CD14-positive monocyte (primary cell): ENCODE results near the gene PHF10. TPM values are rescaled to one million over a fixed set of nuclear protein-coding genes. Genes with fewer than 3 reads are reported as not detected.
A peak's percentile ranks its signal among the peaks of the same experiment; 100 is the strongest.

Experiments
- DNase-seq, 3 donors: peaks; one replicate each; pipeline ENCODE4 v3.0.0-alpha.2; 2011 to 2022
- H2AFZ ChIP-seq: 2 replicates; pipeline ENCODE4 v1.6.0; 2012; ENCODE audit warnings: mild to moderate bottlenecking, low read depth, low read length, inconsistent platforms; ENCODE audit not compliant: insufficient read depth, poor library complexity, severe bottlenecking
- H3K27ac ChIP-seq, 2 donors: 1 replicate in 1 of 2; 2 replicates in 1 of 2; pipeline ENCODE4 v1.5.1; 2012 to 2013; ENCODE audit warnings: low read length in 2 of 2, control low read depth in 1 of 2, inconsistent platforms in 1 of 2, low read depth in 1 of 2, mild to moderate bottlenecking in 1 of 2
- H3K27me3 ChIP-seq, 2 donors: one replicate each; pipeline versions ENCODE4 v1.6.0 to v1.6.1; 2011 to 2013; ENCODE audit warnings: low read length in 2 of 2; ENCODE audit not compliant: control insufficient read depth in 2 of 2, insufficient read depth in 2 of 2
- H3K36me3 ChIP-seq, 2 donors: replicated peaks in 1 of 2; 1 replicate in 1 of 2; 2 replicates in 1 of 2; pipeline versions ENCODE4 v1.5.1 to v1.6.1; 2012 to 2013; ENCODE audit warnings: low read length in 2 of 2, control low read depth in 1 of 2, inconsistent platforms in 1 of 2, mild to moderate bottlenecking in 1 of 2; ENCODE audit not compliant: insufficient read depth in 2 of 2, control insufficient read depth in 1 of 2
- H3K4me1 ChIP-seq, 2 donors: 1 replicate in 1 of 2; 2 replicates in 1 of 2; pipeline versions ENCODE4 v1.5.1 to v1.6.1; 2012 to 2013; ENCODE audit warnings: low read length in 2 of 2, control low read depth in 1 of 2, inconsistent platforms in 1 of 2, mild to moderate bottlenecking in 1 of 2, moderate library complexity in 1 of 2; ENCODE audit not compliant: insufficient read depth in 2 of 2, control insufficient read depth in 1 of 2
- H3K4me2 ChIP-seq: replicated peaks from 2 replicates; pipeline ENCODE3; 2012; ENCODE audit warnings: low read length, moderate library complexity, mild to moderate bottlenecking; ENCODE audit not compliant: poor library complexity, severe bottlenecking; ENCODE audit errors: extremely low read depth
- H3K4me3 ChIP-seq, 3 experiments: fragments of 200-600 bp in 1 of 3; sonication (generic) in 1 of 3; replicated peaks in 1 of 3; 1 replicate in 2 of 3; 2 replicates in 1 of 3; pipeline ENCODE4 v1.5.1; 2011 to 2013; ENCODE audit warnings: low read length in 3 of 3, mild to moderate bottlenecking in 3 of 3, control low read depth in 2 of 3, low read depth in 2 of 3, inconsistent platforms in 1 of 3, moderate library complexity in 1 of 3
- H3K79me2 ChIP-seq: 2 replicates; pipeline ENCODE4 v1.6.0; 2012; ENCODE audit warnings: mild to moderate bottlenecking, control low read depth, inconsistent platforms, low read length, moderate library complexity; ENCODE audit not compliant: insufficient read depth
- H3K9ac ChIP-seq: 2 replicates; pipeline ENCODE4 v1.6.0; 2017; ENCODE audit warnings: low read length, mild to moderate bottlenecking; ENCODE audit not compliant: insufficient read depth, poor library complexity, severe bottlenecking
- H3K9me3 ChIP-seq, 2 donors: replicated peaks in 1 of 2; 1 replicate in 1 of 2; 2 replicates in 1 of 2; pipeline versions ENCODE4 v1.5.1 to v1.6.1; 2012 to 2013; ENCODE audit warnings: low read length in 2 of 2, control low read depth in 1 of 2; ENCODE audit not compliant: control insufficient read depth in 1 of 2, insufficient read depth in 1 of 2
- H4K20me1 ChIP-seq: 2 replicates; pipeline ENCODE4 v1.6.0; 2012; ENCODE audit warnings: mild to moderate bottlenecking, low read length, control low read depth, moderate library complexity; ENCODE audit not compliant: insufficient read depth
- H3K27ac Mint-ChIP-seq, 7 donors: one replicate each; pipeline ENCODE4 v1.8.0; 2020; ENCODE audit warnings: mild to moderate bottlenecking in 7 of 7, mixed read lengths in 7 of 7, moderate library complexity in 6 of 7, inconsistent platforms in 2 of 7
- H3K27me3 Mint-ChIP-seq, 3 donors: one replicate each; pipeline ENCODE4 v1.8.0; 2021 to 2022; ENCODE audit warnings: low read depth in 3 of 3, mild to moderate bottlenecking in 3 of 3, mixed read lengths in 3 of 3, moderate library complexity in 3 of 3, inconsistent platforms in 1 of 3
- H3K36me3 Mint-ChIP-seq, 2 donors: one replicate each; pipeline ENCODE4 v1.8.0; 2020; ENCODE audit warnings: mixed read lengths in 2 of 2, inconsistent platforms in 1 of 2, mild to moderate bottlenecking in 1 of 2
- H3K4me1 Mint-ChIP-seq: one replicate; pipeline ENCODE4 v1.8.0; 2020; ENCODE audit warnings: mild to moderate bottlenecking, mixed read lengths
- H3K4me3 Mint-ChIP-seq, 2 donors: one replicate each; pipeline ENCODE4 v1.8.0; 2020; ENCODE audit warnings: mild to moderate bottlenecking in 2 of 2, mixed read lengths in 2 of 2, moderate library complexity in 1 of 2
- H3K9me3 Mint-ChIP-seq, 7 donors: one replicate each; pipeline ENCODE4 v1.8.0; 2020 to 2022; ENCODE audit warnings: mixed read lengths in 7 of 7, mild to moderate bottlenecking in 6 of 7, moderate library complexity in 6 of 7, inconsistent platforms in 2 of 7
- CTCF ChIP-seq: fragments of 200-600 bp; IDR thresholded peaks from one replicate; pipeline ENCODE4 v1.8.0; 2022; ENCODE audit warnings: antibody characterized with exemption, mild to moderate bottlenecking
- WGBS: methylation state at CpG from one replicate; pipeline ENCODE4 v1.1.5; 2013; ENCODE audit warnings: missing lambda C conversion rate; ENCODE audit not compliant: insufficient coverage; 5-methylcytosine and 5-hydroxymethylcytosine counted together
- intact Hi-C, 2 donors: fragments of 100-400 bp; cut with micrococcal nuclease; formaldehyde crosslinking; loops; one replicate each; pipeline versions ENCODE4 v1.15.0 to v1.15.1; 2023
- polyA minus RNA-seq: library from RNA; depleted of rRNA, polyadenylated mRNA; stranded (reverse); fragments of >200 nt; gene quantifications from 2 replicates; pipeline ENCODE4 v1.2.3, GENCODE V29; 2012
- polyA plus RNA-seq, 3 donors: library from polyadenylated mRNA; depleted of rRNA in 1 of 3; unstranded in 2 of 3; stranded (reverse) in 1 of 3; fragments of 300-500 nt in 2 of 3; fragments of >200 nt in 1 of 3; fragmentation: Illumina TruSeq in 2 of 3; gene quantifications; 1 replicate in 2 of 3; 2 replicates in 1 of 3; pipeline ENCODE4 v1.2.3, GENCODE V29; 2012 to 2021
- total RNA-seq, 12 experiments: library from RNA in 1 of 12; stranded (reverse) in 1 of 12; fragments of 120-200 nt in 1 of 12; gene quantifications; one replicate each; pipeline ENCODE4 v1.2.4 and lab custom pipeline; 2013 to 2026; ENCODE audit warnings: mixed read lengths in 6 of 12, inconsistent platforms in 1 of 12

The PHF10 gene
- 23.6 TPM for total RNA-seq (2013)
- 10 to 100 TPM in 1 of 3 donors, 1 to 10 TPM in 2; 7.3 to 31.0 (median 8.1) TPM for polyA plus RNA-seq
- polyA minus RNA-seq = 7.1 and 7.8 TPM in 2 replicates
- 17.0 to 67.7 (median 40.3) reads per million in 11 experiments for total RNA-seq (lab: John Stamatoyannopoulos, UW)

- intact Hi-C loops = no loop called here
- Histone ChIP-seq H4K20me1 (peaks cover 7% of the 10 kb centered on the region), H3K9me3 (no peaks in the 10 kb centered on the region), H3K4me3 (peak within 1 kb of the TSS; percentile 68 to 85 (median 81)), H3K36me3 (no peaks in the 10 kb centered on the region), H3K9ac (peak within 1 kb of the TSS; percentile 82), H3K4me1 (peaks cover 27 to 42% of the 10 kb centered on the region in 2 donors), H3K27ac (peak within 1 kb of the TSS; percentile 29 to 80), H3K27me3 (peaks cover 0 to 8% of the 10 kb centered on the region in 2 donors), H3K79me2 (peaks cover 28% of the 10 kb centered on the region), H2AFZ (peak within 1 kb of the TSS; percentile 72), H3K4me2 (peak within 1 kb of the TSS; percentile 95)
- Mint-ChIP-seq H3K4me3 (peak within 1 kb of the TSS; percentile 95), H3K4me1 (peaks cover 33% of the 10 kb centered on the region), H3K9me3 (peaks cover 0 to 2% (median 0%) of the 10 kb centered on the region in 7 donors), H3K36me3 (peaks cover 5 to 11% of the 10 kb centered on the region in 2 donors), H3K27me3 (peaks cover 0 to 12% (median 5%) of the 10 kb centered on the region in 3 donors), H3K27ac (peak within 1 kb of the TSS; percentile 14 to 95 (median 87))
- under 1% methylated on average over 60 of the region's 89 CpGs for WGBS
- DNase-seq = peak in 1 of 3 donors; percentile 22
- TF ChIP-seq CTCF = no peak
Observed at GRCh38 chr6:169724494-169725124, at the start of gene PHF10. Gene PHF10, minus strand, starts transcription at chr6:169724500. Its CDS starts 569 bp downstream, at chr6:169723931.

GRCh38 chr6:169766921-169767736 is 42.8 kb upstream of the PHF10 start:
- Histone ChIP-seq H3K4me2 (no peak overlapping the region), H3K4me1 (no peaks in the 10 kb centered on the region), H3K4me3 (no peak overlapping the region), H3K9me3 (no peaks in the 10 kb centered on the region), H3K79me2 (no peaks in the 10 kb centered on the region), H3K36me3 (peaks cover 50 to 71% of the 10 kb centered on the region in 2 donors), H2AFZ (no peak overlapping the region), H3K27ac (no peak overlapping the region), H3K27me3 (no peaks in the 10 kb centered on the region), H3K9ac (no peak overlapping the region), H4K20me1 (no peaks in the 10 kb centered on the region)
- Mint-ChIP-seq H3K4me1 (no peaks in the 10 kb centered on the region), H3K4me3 (no peak overlapping the region), H3K36me3 (peaks cover 76 to 81% of the 10 kb centered on the region in 2 donors), H3K27ac (peak overlapping the region in 1 of 7 donors; percentile 11), H3K27me3 (no peaks in the 10 kb centered on the region), H3K9me3 (no peaks in the 10 kb centered on the region)
- intact Hi-C loops = no loop called here
- over 99% methylated on average over 10 of the region's 13 CpGs for WGBS
- DNase-seq = no peak
- TF ChIP-seq CTCF = no peak
